Suppressor macrophage treated with lipopolysaccharide for 1 hour (primary cell): ENCODE measurements around the gene CLUH.
"Not testable (repeated sequence)": the region's sequence is repeated elsewhere in the genome, so short reads cannot be mapped to it uniquely, and the experiment has no call there.

Experiments used
- DNase-seq, 3 donors: peaks; one replicate each; pipeline ENCODE4 v3.0.0-alpha.2; 2020 to 2022

CLUH gene

DNA sequence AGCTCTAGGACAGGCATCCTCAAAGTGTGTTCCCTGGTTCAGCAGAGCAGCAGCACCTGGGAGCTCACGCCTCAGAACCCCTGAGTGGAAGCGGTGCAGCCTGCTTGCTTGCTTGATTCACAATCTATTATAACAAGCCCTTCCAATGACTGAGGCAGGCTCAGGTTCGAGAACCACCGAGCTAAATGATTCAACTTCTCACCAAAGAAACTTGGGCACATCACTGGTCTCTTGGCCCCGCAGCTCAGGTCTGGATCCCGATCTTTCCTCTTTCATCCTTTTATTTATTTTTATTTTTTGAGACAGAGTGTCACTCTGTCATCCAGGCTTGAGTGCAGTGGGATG lies 24.5 kb downstream of the CLUH start:
- no peak for DNase-seq

DNA sequence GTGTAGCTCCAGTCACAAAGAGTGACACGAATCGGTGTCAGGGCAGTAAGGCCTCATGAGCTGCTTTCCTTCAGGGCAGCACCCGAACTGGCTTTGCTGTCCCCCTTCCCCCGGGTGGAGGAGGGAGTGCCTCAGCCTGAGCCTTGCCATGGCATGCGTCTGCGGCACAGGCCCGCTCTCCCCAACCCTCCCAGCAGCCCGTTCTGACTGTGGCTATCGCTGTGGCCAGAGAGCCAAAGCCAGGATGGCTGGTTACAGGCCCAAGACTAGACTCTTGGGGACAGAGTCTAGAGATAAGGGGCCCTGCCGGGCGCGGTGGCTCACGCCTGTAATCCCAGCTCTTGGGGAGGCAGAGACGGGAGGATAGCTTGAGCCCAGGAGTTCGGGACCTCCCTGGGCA lies 25.9 kb downstream of the CLUH start:
- DNase-seq = no peak

GRCh38 chr17:2684549-2684948 lies 27.0 kb downstream of the CLUH start:
- no peak for DNase-seq

- no peak for DNase-seq
These were observed 27.7 kb downstream of the CLUH start for GRCh38 chr17:2683912-2684311.

GRCh38 chr17:2682176-2682938 lies 29.2 kb downstream of the CLUH start:
- no peak for DNase-seq

DNA sequence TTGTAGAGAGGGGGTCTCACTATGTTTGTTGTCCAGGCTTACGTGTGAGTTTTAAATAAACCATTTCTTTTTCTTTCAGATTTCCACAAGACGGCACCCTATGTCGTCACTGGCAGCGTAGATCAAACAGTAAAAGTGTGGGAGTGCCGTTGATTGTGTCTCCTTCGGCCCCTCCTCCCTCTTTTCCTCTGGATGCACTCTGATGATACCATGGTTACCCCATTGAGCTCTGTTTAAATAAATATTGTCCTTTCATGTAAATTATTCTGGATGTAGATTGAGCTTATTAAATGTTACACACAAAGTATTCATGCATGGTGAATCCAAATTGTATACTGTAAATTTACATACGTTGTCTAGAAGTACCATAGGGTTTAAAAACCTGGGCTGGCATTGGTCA lies 29.9 kb downstream of the CLUH start:
- no peak for DNase-seq

DNA sequence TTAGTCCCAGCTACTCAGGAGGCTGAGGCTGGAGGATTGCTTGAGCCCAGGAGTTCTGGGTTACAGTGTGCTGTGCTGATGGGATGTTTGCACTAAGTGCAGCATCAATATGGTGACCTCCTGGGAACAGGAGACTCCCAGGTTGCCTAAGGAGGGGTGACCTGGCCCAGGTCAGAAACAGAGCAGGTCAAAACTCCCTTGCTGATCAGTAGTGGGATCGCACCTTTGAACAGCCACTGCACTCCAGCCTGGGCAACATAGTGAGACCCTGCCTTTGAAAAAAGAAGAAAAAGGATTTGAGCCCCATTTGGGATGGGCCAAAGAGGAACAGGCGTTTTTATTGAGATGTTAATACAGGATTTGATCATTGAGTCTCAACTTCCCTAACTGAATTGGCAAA lies 30.6 kb downstream of the CLUH start:
- DNase-seq = no peak

DNA sequence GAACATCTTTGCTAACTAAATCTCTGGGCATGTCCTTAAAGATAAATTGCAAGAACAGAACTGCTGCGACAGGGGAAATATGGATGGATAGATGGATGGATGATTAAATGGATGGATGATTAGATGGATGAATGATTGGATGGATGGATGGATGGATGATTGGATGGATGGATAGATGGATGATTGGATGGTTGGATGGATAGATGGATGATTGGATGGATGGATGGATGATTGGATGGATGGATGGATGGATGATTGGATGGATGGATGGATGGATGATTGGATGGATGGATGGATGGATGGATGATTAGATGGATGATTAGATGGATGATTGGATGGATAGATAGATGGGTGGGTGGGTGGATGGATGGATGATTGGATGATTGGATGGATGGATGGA lies 32.3 kb downstream of the CLUH start:
- not testable (repeated sequence) for DNase-seq

- no peak for DNase-seq
These were observed 39.5 kb downstream of the CLUH start for GRCh38 chr17:2672026-2672425.

- not testable (repeated sequence) for DNase-seq
These were observed 51.2 kb downstream of the CLUH start for GRCh38 chr17:2660410-2660809.

DNA sequence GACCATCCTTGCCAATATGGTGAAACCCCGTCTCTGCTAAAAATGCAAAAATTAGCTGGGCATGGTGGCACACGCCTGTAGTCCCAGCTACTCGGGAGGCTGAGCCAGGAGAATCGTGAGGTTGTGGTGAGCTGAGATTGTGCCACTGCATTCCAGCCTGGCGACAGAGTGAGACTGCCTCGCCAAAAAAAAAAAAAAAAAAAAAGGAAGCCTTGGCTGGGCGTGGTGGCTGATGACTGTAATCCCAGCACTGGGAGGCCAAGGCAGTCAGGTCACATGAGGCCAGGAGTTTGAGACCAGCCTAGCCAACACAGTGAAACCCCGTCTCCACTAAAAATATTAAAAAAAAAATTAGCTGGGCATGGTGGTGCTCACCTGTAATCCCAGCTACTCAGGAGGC lies 52.2 kb downstream of the CLUH start:
- DNase-seq = peak; percentile 51 to 60 (median 59)

- DNase-seq = peak; percentile 32 to 54 (median 46)
These were observed 55.3 kb downstream of the CLUH start for GRCh38 chr17:2656283-2656682.

DNA sequence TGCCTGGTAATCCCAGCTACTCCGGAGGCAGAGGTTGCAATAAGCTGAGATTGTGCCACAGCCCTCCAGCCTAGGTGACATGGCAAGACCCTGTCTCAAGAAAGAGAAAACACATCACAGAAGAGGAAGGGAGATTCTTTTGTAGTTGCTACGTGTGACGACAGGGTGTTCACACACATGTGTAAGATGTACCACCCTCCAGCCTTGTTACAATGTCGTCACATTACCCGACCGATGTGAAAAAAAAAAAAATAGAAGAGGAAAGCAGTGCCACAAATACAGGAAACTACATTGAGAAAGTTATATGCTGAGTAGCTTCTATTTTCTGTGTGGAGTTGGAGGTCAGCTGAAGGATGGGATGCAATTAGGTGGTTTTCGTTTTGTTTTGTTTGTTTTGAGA lies 56.0 kb downstream of the CLUH start:
- DNase-seq = peak in 2 of 3 donors; percentile 19 to 41

GRCh38 chr17:2652911-2653310 lies 58.7 kb downstream of the CLUH start:
- DNase-seq = not testable (repeated sequence)

DNA sequence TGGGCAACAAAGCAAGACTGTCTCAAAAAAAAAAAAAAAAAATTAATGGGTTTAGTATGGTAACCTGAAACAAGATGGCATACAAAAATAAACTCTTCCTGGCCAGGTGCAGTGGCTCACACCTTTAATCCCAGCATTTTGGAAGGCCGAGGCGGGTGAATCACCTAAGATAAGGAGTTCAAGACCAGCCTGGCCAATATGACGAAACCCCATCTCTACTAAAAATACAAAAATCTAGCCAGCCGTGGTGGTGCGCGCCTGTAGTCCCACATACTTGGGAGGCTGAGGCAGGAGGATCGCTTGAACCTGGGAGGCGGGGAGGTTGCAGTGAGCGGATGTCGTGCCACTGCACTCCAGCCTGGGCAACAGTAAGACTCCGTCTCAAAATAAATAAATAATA lies 62.4 kb downstream of the CLUH start:
- no peak for DNase-seq

DNA sequence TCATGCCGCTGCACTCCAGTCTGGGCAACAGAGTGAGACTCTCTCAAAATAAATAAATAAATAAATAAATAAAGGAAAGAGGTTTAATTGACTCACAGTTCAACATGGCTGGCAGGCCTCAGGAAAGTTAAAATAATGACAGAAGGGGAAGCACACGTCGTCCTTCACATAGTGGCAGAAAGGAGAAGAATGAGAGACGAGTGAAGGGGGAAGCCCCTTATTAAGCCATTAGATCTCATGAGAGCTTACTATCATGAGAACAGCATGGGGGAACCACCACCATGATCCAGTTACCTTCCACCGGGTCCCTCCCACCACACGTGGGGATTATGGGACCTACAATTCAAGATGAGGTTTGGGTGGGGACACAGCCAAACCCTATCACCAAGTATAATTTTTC lies 63.6 kb downstream of the CLUH start:
- peak; percentile 75 to 80 (median 78) for DNase-seq

GRCh38 chr17:2644971-2645370 lies 66.6 kb downstream of the CLUH start:
- DNase-seq = no peak
